ENCODE results near the gene P2RX1.

DNA sequence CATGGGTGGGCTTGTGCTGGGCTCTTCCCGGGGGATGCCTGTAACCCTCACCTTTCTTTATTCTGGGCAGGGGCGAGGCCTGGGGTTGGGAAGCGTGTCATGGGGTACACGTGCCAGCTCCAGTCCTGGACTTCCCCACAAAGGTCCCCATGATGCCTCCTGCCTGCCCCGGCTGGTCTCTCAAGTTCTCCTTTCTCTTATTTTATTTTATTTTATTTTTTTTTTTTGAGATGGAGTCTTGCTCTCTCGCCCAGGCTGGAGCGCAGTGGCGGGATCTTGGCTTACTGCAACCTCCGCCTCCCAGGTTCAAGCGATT lies 39.4 kb upstream of the P2RX1 start:
- TF ChIP-seq, protein P1, sequence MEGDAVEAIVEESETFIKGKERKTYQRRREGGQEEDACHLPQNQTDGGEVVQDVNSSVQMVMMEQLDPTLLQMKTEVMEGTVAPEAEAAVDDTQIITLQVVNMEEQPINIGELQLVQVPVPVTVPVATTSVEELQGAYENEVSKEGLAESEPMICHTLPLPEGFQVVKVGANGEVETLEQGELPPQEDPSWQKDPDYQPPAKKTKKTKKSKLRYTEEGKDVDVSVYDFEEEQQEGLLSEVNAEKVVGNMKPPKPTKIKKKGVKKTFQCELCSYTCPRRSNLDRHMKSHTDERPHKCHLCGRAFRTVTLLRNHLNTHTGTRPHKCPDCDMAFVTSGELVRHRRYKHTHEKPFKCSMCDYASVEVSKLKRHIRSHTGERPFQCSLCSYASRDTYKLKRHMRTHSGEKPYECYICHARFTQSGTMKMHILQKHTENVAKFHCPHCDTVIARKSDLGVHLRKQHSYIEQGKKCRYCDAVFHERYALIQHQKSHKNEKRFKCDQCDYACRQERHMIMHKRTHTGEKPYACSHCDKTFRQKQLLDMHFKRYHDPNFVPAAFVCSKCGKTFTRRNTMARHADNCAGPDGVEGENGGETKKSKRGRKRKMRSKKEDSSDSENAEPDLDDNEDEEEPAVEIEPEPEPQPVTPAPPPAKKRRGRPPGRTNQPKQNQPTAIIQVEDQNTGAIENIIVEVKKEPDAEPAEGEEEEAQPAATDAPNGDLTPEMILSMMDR (IDR thresholded peaks at IDR 0.05) = no peak
- TF ChIP-seq EP300 (IDR thresholded peaks at IDR 0.05; ENCODE audit: low read depth) = no peak
